ENCODE results near the gene DUSP16. TPM values are rescaled to one million over a fixed set of nuclear protein-coding genes. Genes with fewer than 3 reads are reported as not detected.

The DUSP16 gene
- total RNA-seq, 1 experiment from 2014 or later = 51.9 TPM

DNA sequence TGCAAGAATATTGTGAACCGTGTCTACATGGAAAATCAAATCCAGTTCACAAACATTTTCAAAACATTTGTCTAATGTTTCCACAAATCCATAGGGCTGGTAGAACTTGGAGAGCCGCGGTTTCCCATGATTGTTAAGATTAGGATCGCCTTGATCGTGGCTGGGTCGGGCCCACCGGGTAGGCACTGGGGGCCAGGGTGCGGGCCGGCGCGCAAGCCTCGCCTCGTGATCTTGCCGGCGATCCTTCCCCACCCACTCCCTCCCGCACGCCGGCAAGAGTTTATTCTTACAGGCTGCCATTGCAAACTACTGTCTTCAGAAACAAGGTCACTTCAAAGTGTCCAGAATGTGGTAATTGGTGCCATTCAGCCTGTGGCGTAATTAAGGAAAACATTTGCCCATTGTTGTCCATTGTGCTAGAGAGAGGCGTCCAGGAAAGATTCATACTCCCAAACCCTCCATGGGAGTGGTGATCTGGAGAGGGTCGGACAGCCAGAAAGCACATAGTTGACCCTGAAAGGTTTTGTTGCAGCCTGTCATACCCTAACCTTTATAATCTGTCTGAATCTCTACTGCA is 110.2 kb downstream of the DUSP16 start:
- CTCF ChIA-PET = no interaction called here
- Mint-ChIP-seq H3K4me1 (peaks cover 16% of the 10 kb centered on the region), H3K4me3 (no peak overlapping the region), H3K27me3 (ENCODE audit: low read depth) (no peaks in the 10 kb centered on the region), H3K9me3 (0 out of 2 replicates have a peak, but pooled peaks cover 3% of the 10 kb centered on the region), H3K27ac (peak overlapping the region; percentile 86; the same call in 1 of the 2 replicates), H3K36me3 (0 out of 2 replicates have a peak, but pooled peaks cover 3% of the 10 kb centered on the region)
- TF ChIP-seq, protein P1, sequence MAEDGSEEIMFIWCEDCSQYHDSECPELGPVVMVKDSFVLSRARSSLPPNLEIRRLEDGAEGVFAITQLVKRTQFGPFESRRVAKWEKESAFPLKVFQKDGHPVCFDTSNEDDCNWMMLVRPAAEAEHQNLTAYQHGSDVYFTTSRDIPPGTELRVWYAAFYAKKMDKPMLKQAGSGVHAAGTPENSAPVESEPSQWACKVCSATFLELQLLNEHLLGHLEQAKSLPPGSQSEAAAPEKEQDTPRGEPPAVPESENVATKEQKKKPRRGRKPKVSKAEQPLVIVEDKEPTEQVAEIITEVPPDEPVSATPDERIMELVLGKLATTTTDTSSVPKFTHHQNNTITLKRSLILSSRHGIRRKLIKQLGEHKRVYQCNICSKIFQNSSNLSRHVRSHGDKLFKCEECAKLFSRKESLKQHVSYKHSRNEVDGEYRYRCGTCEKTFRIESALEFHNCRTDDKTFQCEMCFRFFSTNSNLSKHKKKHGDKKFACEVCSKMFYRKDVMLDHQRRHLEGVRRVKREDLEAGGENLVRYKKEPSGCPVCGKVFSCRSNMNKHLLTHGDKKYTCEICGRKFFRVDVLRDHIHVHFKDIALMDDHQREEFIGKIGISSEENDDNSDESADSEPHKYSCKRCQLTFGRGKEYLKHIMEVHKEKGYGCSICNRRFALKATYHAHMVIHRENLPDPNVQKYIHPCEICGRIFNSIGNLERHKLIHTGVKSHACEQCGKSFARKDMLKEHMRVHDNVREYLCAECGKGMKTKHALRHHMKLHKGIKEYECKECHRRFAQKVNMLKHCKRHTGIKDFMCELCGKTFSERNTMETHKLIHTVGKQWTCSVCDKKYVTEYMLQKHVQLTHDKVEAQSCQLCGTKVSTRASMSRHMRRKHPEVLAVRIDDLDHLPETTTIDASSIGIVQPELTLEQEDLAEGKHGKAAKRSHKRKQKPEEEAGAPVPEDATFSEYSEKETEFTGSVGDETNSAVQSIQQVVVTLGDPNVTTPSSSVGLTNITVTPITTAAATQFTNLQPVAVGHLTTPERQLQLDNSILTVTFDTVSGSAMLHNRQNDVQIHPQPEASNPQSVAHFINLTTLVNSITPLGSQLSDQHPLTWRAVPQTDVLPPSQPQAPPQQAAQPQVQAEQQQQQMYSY (CRISPR knock-in tag; IDR thresholded peaks at IDR 0.05) = no peak
- TF ChIP-seq ETV6 (CRISPR knock-in tag; IDR thresholded peaks at IDR 0.05) (no peak), ZMAT4 (CRISPR knock-in tag; IDR thresholded peaks at IDR 0.05) (no peak), CREB1 (CRISPR knock-in tag; IDR thresholded peaks at IDR 0.05) (no peak), TEAD4 (CRISPR knock-in tag; IDR thresholded peaks at IDR 0.05) (no peak), EMX1 (CRISPR knock-in tag; IDR thresholded peaks at IDR 0.05) (no peak), TP53 (CRISPR knock-in tag; IDR thresholded peaks at IDR 0.05) (no peak), ATF6 (CRISPR knock-in tag; IDR thresholded peaks at IDR 0.05) (no peak), GRHL2 (CRISPR knock-in tag; IDR thresholded peaks at IDR 0.05; ENCODE audit: insufficient replicate concordance, severe bottlenecking) (no peak), ZNF263 (CRISPR knock-in tag; IDR thresholded peaks at IDR 0.05; ENCODE audit: low read depth) (no peak), TCF7 (CRISPR knock-in tag; IDR thresholded peaks at IDR 0.05; ENCODE audit: low read depth) (no peak), MXD4 (CRISPR knock-in tag; IDR thresholded peaks at IDR 0.05; ENCODE audit: borderline replicate concordance) (no peak)
- TF ChIP-seq, protein P2, sequence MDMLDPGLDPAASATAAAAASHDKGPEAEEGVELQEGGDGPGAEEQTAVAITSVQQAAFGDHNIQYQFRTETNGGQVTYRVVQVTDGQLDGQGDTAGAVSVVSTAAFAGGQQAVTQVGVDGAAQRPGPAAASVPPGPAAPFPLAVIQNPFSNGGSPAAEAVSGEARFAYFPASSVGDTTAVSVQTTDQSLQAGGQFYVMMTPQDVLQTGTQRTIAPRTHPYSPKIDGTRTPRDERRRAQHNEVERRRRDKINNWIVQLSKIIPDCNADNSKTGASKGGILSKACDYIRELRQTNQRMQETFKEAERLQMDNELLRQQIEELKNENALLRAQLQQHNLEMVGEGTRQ (CRISPR knock-in tag; IDR thresholded peaks at IDR 0.05) = no peak
- DNase-seq (ENCODE audit: low spot score) (no peak), ATAC-seq (no peak)
- POLR2A ChIA-PET = no interaction called here

DNA sequence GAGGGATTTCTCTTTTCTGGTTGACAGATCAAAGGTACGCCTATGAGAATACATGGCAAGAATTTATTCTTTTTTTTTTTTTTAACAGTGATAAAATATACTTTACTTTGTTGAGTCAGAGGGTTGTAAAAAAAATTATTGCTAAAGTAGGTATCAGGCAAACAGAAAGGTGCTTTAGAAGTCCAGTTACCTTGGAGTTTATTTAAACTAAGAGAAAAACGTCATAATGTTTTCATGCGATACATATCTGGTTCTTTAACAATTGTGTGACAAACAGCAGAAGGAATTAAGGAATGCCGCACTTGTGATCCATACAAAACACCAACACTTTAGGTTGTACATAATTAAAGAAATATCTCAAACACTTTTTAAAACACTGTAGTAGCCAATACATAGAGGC is 111.6 kb downstream of the DUSP16 start:
- no peaks in the 10 kb centered on the region for H3K27me3 Mint-ChIP-seq (ENCODE audit: low read depth)
- H3K4me1 Mint-ChIP-seq = peaks cover 27% of the 10 kb centered on the region
- H3K4me3 Mint-ChIP-seq = no peak overlapping the region
- DNase-seq (ENCODE audit: low spot score) (no peak), ATAC-seq (no peak)
- 0 out of 2 replicates have a peak, but pooled peaks cover 3% of the 10 kb centered on the region for H3K9me3 Mint-ChIP-seq
- POLR2A ChIA-PET = no interaction called here
- TF ChIP-seq, protein P3, sequence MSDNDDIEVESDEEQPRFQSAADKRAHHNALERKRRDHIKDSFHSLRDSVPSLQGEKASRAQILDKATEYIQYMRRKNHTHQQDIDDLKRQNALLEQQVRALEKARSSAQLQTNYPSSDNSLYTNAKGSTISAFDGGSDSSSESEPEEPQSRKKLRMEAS (CRISPR knock-in tag; IDR thresholded peaks at IDR 0.05) = no peak
- TF ChIP-seq JUN (CRISPR knock-in tag; IDR thresholded peaks at IDR 0.05) (no peak), ZNF232 (CRISPR knock-in tag; IDR thresholded peaks at IDR 0.05) (no peak), NR2C2 (CRISPR knock-in tag; IDR thresholded peaks at IDR 0.05) (no peak), ELF4 (CRISPR knock-in tag; IDR thresholded peaks at IDR 0.05; ENCODE audit: low read depth) (no peak), FOXJ3 (CRISPR knock-in tag; IDR thresholded peaks at IDR 0.05; ENCODE audit: borderline replicate concordance) (no peak), SP1 (CRISPR knock-in tag; conservative IDR thresholded peaks at IDR 0.05) (no peak), ZNF671 (CRISPR knock-in tag; IDR thresholded peaks at IDR 0.05) (no peak), E2F5 (CRISPR knock-in tag; IDR thresholded peaks at IDR 0.05) (no peak), ZNF121 (CRISPR knock-in tag; IDR thresholded peaks at IDR 0.05) (no peak)
- TF ChIP-seq, protein P4, sequence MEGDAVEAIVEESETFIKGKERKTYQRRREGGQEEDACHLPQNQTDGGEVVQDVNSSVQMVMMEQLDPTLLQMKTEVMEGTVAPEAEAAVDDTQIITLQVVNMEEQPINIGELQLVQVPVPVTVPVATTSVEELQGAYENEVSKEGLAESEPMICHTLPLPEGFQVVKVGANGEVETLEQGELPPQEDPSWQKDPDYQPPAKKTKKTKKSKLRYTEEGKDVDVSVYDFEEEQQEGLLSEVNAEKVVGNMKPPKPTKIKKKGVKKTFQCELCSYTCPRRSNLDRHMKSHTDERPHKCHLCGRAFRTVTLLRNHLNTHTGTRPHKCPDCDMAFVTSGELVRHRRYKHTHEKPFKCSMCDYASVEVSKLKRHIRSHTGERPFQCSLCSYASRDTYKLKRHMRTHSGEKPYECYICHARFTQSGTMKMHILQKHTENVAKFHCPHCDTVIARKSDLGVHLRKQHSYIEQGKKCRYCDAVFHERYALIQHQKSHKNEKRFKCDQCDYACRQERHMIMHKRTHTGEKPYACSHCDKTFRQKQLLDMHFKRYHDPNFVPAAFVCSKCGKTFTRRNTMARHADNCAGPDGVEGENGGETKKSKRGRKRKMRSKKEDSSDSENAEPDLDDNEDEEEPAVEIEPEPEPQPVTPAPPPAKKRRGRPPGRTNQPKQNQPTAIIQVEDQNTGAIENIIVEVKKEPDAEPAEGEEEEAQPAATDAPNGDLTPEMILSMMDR (IDR thresholded peaks at IDR 0.05) = no peak
- H3K36me3 Mint-ChIP-seq = 0 out of 2 replicates have a peak, but pooled peaks cover 3% of the 10 kb centered on the region
- CTCF ChIA-PET = no interaction called here
- H3K27ac Mint-ChIP-seq = no peak overlapping the region

All from WTC11 (cell line).